ENCODE results near the gene TKTL2. TPM values are rescaled to one million over a fixed set of nuclear protein-coding genes. Genes with fewer than 3 reads are reported as not detected.

The TKTL2 gene
- total and polyA plus RNA-seq, 10 of the 15 experiments (the other 5 are each of a cell fraction or from before 2014, with no cell fraction given): 0.03 to 0.04 (median 0.03) TPM; not detected in 7

GRCh38 chr4:163493643-163494359, 20.2 kb upstream of the TKTL2 start:
- peaks cover 5% of the 10 kb centered on the region; the same call in 1 of the 2 replicates for H3K4me1 ChIP-seq (ENCODE audit: control insufficient read depth, insufficient read depth, low read length)
- in situ Hi-C loops (cut with MboI) (loop anchor here (10.0 kb wide), 1 partner anchor 329 kb away; the partner anchor contains the start of gene NAF1), intact Hi-C loops (cut with micrococcal nuclease; ENCODE audit: unreplicated experiment) (loop anchor here (2.0 to 10.0 kb wide), 6 partner anchors 51 to 1401 kb away; partner anchors contain the start of gene NAF1)
- H3K27me3 ChIP-seq (replicated peaks in 1 of 2; ENCODE audit: control insufficient read depth in 2 of 2, insufficient read depth in 2 of 2, low read length in 1 of 2): no peaks in the 10 kb centered on the region
- DNase-seq (ENCODE audit: low read depth, low spot score) (no peak), FAIRE-seq (no peak), ATAC-seq (peak; percentile 51)
- 0 out of 4 replicates have a peak, but pooled peaks cover 0 to 5% of the 10 kb centered on the region in 2 experiments for H3K36me3 ChIP-seq (ENCODE audit: control insufficient read depth in 2 of 2, insufficient read depth in 2 of 2, low read length in 1 of 2)
- peaks cover 43% of the 10 kb centered on the region for H3K79me2 ChIP-seq (ENCODE audit: control insufficient read depth, insufficient read depth, low read length)
- H3K4me2 ChIP-seq (ENCODE audit: control insufficient read depth, insufficient read depth): peak overlapping the region; percentile 5
- 2% methylated on average over 26 of the region's 28 CpGs for WGBS (ENCODE audit: insufficient coverage, insufficient replicate concordance, low lambda C conversion rate, missing lambda C conversion rate)
- peak overlapping the region; percentile 85 for H3K4me3 ChIP-seq
- POLR2A ChIA-PET: interaction anchor here (0.6 to 1.6 kb wide), 12 partner anchors 8 to 1445 kb away, joined by 3 to 7 read pairs (median 4); no protein-coding TSS in a partner anchor
- H2AFZ ChIP-seq (ENCODE audit: control insufficient read depth, low read depth, low read length): peak overlapping the region; percentile 82
- H4K20me1 ChIP-seq (ENCODE audit: control insufficient read depth, insufficient read depth): no peaks in the 10 kb centered on the region
- H3K9me3 ChIP-seq (replicated peaks; ENCODE audit: control insufficient read depth, insufficient read depth, low read length): no peaks in the 10 kb centered on the region; the same call in 2 of the 3 replicates
- BruUV-seq (replicated peaks): no TSS peak
- CTCF ChIA-PET: interaction anchor here (0.6 to 3.2 kb wide), 13 partner anchors 8 to 902 kb away, joined by 3 to 41 read pairs (median 5); no protein-coding TSS in a partner anchor
- RAD21 ChIA-PET (ENCODE audit: unreplicated experiment): interaction anchor here (0.6 to 2.5 kb wide), 10 partner anchors 9 to 936 kb away, joined by 3 to 19 read pairs (median 3); no protein-coding TSS in a partner anchor
- SMC1A ChIA-PET (ENCODE audit: uncharacterized antibody, unreplicated experiment): interaction anchor here (0.6 to 3.4 kb wide), 12 partner anchors 8 to 251 kb away, joined by 3 to 33 read pairs (median 4); no protein-coding TSS in a partner anchor
- peak overlapping the region; percentile 99 for H3K9ac ChIP-seq (ENCODE audit: control insufficient read depth, insufficient read depth, low read length)
- H3K27ac ChIP-seq (ENCODE audit: control insufficient read depth, insufficient read depth): peak overlapping the region; percentile 97
- TF ChIP-seq BHLHE40 (IDR thresholded peaks at IDR 0.05; ENCODE audit: borderline replicate concordance in 1 of 2, low read depth in 2 of 2, low read length in 1 of 2) (no peak), NKRF (conservative IDR thresholded peaks at IDR 0.05) (no peak), RAD51 (IDR thresholded peaks at IDR 0.05) (no peak), MYB (IDR thresholded peaks at IDR 0.05; ENCODE audit: borderline replicate concordance, low read depth, low read length) (no peak), KAT2A (conservative IDR thresholded peaks at IDR 0.05; ENCODE audit: control insufficient read depth, low read depth, low read length) (no peak), TAF1 (IDR thresholded peaks at IDR 0.05; ENCODE audit: borderline replicate concordance, low read depth, low read length) (no peak), ZNF687 (IDR thresholded peaks at IDR 0.05) (peak; percentile 41; the same call in 1 of the 2 replicates), SP1 (IDR thresholded peaks at IDR 0.05; ENCODE audit: low read depth, low read length) (no peak), RCOR1 (conservative IDR thresholded peaks at IDR 0.05; ENCODE audit: low read depth, low read length) (no peak), FOS (IDR thresholded peaks at IDR 0.05; ENCODE audit: borderline replicate concordance, extremely low read depth, insufficient read length) (no peak), CEBPZ (IDR thresholded peaks at IDR 0.05; ENCODE audit: low read depth, low read length) (no peak), CBX5 (IDR thresholded peaks at IDR 0.05; ENCODE audit: low read depth) (no peak)
